Activated naive CD8-positive, alpha-beta T cell treated with anti-CD3 and anti-CD28 coated beads, Interleukin-2, amount 10 ng/mL, durations not matched to agents 7 days and 5 days (primary cell): ENCODE results near the gene NLRC3. TPM values are rescaled to one million over a fixed set of nuclear protein-coding genes. Genes with fewer than 3 reads are reported as not detected.
A peak's percentile ranks its signal among the peaks of the same experiment; 100 is the strongest.
"Not testable (repeated sequence)": the region's sequence is repeated elsewhere in the genome, so short reads cannot be mapped to it uniquely, and the experiment has no call there.

Experiments used
- ATAC-seq: fragments of 150-1000 bp; cut with Tn5 transposase; one replicate; pipeline ENCODE4 v1.10.0; 2021; ENCODE audit warnings: low read depth, moderate library complexity
- POLR2A ChIA-PET: fragments of 350-600 bp; sonication (Branson Sonifier 250); formaldehyde crosslinking; loops from one replicate; lab custom pipeline; 2021; ENCODE audit warnings: antibody characterized with exemption; lab: Charles Lee
- DNase-seq: peaks from one replicate; pipeline ENCODE4 v3.0.0; 2021
- H3K27ac Mint-ChIP-seq: one replicate; pipeline ENCODE4 v1.8.0; 2022; ENCODE audit warnings: mild to moderate bottlenecking, mixed read lengths
- H3K27me3 Mint-ChIP-seq: one replicate; pipeline ENCODE4 v1.8.0; 2022; ENCODE audit warnings: mild to moderate bottlenecking, moderate library complexity, mixed read lengths
- H3K36me3 Mint-ChIP-seq: one replicate; pipeline ENCODE4 v1.8.0; 2021; ENCODE audit warnings: mild to moderate bottlenecking, mixed read lengths
- H3K4me1 Mint-ChIP-seq: one replicate; pipeline ENCODE4 v1.8.0; 2021; ENCODE audit warnings: mixed read lengths
- H3K4me3 Mint-ChIP-seq: one replicate; pipeline ENCODE4 v1.8.0; 2022; ENCODE audit warnings: mild to moderate bottlenecking, moderate library complexity, mixed read lengths
- H3K9me3 Mint-ChIP-seq: one replicate; pipeline ENCODE4 v1.8.0; 2021; ENCODE audit warnings: mixed read lengths
- total RNA-seq, 2 experiments: library from RNA; stranded (reverse); gene quantifications; one replicate each; pipeline ENCODE4 v1.2.3, GENCODE V29; 2021

Gene NLRC3
- total RNA-seq, 2 experiments from 2014 or later = 95.9 to 97.4 TPM

DNA sequence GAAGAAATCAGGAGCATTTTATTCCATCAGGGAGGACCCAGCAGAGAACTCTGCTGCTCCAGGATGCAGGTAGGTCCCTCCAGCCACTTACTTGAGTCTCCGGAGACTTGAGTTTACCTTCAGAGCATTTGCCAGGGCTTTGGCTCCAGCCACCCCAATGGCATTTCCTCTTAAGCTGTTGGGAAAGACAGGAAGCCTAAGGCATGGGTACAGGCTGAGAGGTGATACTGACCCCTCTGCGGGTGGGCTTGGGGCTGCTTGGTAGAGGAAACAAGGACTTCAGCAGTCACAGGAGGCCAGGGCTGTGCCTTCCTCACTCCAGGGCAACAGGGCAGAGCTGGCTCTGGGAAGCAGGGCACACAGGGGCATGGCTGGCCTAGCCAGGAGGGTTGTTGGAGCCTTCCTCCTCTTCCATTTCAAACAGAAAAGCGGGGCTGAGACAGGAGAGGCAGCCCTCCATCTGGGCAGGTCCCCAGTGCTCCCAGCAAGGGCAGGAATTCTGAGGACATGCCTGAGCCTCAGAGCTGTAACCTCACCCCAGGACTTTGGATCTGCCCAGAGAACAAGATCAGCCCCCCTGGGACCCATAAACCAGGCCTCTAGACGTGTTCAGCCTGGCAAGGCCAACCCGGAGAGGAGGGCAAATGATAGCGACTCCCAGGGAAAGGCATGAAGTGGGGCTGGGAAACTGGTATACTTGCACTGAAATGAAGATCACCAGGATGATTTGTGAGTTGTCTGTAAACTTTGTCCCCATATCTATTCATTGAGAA is 34.4 kb downstream of the NLRC3 start:
- POLR2A ChIA-PET = interaction anchor here (0.6 to 0.9 kb wide), 2 partner anchors 69 to 414 kb away, joined by 3 to 4 read pairs; partner anchors contain the start of gene SLX4
- peaks cover 24% of the 10 kb centered on the region for H3K36me3 Mint-ChIP-seq
- no peaks in the 10 kb centered on the region for H3K27me3 Mint-ChIP-seq
- H3K9me3 Mint-ChIP-seq = no peaks in the 10 kb centered on the region
- peaks cover 3% of the 10 kb centered on the region for H3K4me1 Mint-ChIP-seq
- no peak overlapping the region for H3K27ac Mint-ChIP-seq
- no peak overlapping the region for H3K4me3 Mint-ChIP-seq
- DNase-seq (no peak), ATAC-seq (no peak)

- Mint-ChIP-seq H3K36me3 (peaks cover 18% of the 10 kb centered on the region), H3K27me3 (no peaks in the 10 kb centered on the region)
- POLR2A ChIA-PET = interaction anchor here (0.7 kb wide), 1 partner anchor 14 kb away, joined by 5 read pairs; no protein-coding TSS in a partner anchor
Measured at GRCh38 chr16:3541527-3542155, 35.6 kb downstream of the NLRC3 start.

DNA sequence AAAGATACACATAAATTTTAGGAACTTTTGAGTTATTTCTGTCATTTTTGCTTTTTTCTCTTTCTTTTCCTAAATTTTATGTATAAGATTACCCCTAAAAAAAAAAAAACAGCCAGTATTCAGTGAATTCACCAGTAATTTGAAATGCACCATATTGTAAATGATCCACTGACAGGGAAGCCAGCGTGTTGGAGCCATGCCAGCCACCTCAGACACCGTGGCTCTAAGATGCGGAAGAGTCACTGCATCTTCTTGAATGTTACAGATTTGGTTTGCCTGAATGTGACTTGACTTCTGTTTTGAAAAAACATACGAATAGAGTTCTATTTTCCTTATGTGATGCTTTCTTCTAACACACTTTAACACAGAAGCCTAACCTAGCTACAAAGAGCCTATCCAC is 39.0 kb downstream of the NLRC3 start:
- Mint-ChIP-seq H3K4me3 (no peak overlapping the region), H3K36me3 (peaks cover 12% of the 10 kb centered on the region), H3K27ac (no peak overlapping the region), H3K27me3 (no peaks in the 10 kb centered on the region), H3K9me3 (no peaks in the 10 kb centered on the region), H3K4me1 (no peaks in the 10 kb centered on the region)
- DNase-seq = no peak
- ATAC-seq = no peak
- POLR2A ChIA-PET = no interaction called here

More at GRCh38 chr16:3541527-3542155, 35.6 kb downstream of the NLRC3 start:
- H3K27ac Mint-ChIP-seq = no peak overlapping the region
- no peak for ATAC-seq
- H3K9me3 Mint-ChIP-seq = no peaks in the 10 kb centered on the region
- H3K4me3 Mint-ChIP-seq = no peak overlapping the region
- peaks cover 3% of the 10 kb centered on the region for H3K4me1 Mint-ChIP-seq
- DNase-seq = no peak

- H3K9me3 Mint-ChIP-seq = no peaks in the 10 kb centered on the region
- H3K36me3 Mint-ChIP-seq = peaks cover 13% of the 10 kb centered on the region
- no peak overlapping the region for H3K27ac Mint-ChIP-seq
- POLR2A ChIA-PET = interaction anchor here (1.1 to 1.2 kb wide), 2 partner anchors 23 to 43 kb away, joined by 3 read pairs; no protein-coding TSS in a partner anchor
- no peak overlapping the region for H3K4me3 Mint-ChIP-seq
- DNase-seq = no peak
- no peak for ATAC-seq
- no peaks in the 10 kb centered on the region for H3K4me1 Mint-ChIP-seq
- no peaks in the 10 kb centered on the region for H3K27me3 Mint-ChIP-seq
Measured at GRCh38 chr16:3536851-3537250, 40.4 kb downstream of the NLRC3 start.

DNA sequence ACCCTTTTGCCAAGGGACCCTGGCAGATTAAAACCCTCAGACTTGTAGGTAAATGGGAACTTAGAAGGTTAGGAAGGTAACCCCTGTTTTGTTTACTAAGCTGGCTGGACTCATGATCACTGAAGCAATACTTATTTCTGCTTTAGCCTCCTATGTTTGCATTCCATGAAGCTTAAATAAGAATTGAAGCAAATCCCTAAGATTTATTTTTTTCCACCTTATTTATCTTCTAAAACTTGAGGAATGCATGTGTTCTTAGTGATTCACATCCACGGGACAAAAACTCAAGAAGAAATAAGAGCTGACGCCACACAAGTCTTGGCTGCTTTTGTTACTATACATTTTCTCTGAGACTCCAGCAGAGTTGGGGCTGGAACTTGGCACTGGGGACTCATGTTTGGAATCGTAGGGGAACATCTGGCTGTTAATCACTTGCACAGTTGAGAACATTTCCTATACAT is 40.9 kb downstream of the NLRC3 start:
- ATAC-seq (no peak), DNase-seq (no peak)
- POLR2A ChIA-PET = interaction anchor here (1.1 to 1.2 kb wide), 2 partner anchors 22 to 44 kb away, joined by 3 read pairs; no protein-coding TSS in a partner anchor
- H3K9me3 Mint-ChIP-seq = no peaks in the 10 kb centered on the region
- H3K27me3 Mint-ChIP-seq = no peaks in the 10 kb centered on the region
- H3K4me3 Mint-ChIP-seq = no peak overlapping the region
- H3K27ac Mint-ChIP-seq = no peak overlapping the region
- no peaks in the 10 kb centered on the region for H3K4me1 Mint-ChIP-seq
- peaks cover 9% of the 10 kb centered on the region for H3K36me3 Mint-ChIP-seq

- ATAC-seq = no peak
- DNase-seq = no peak
- Mint-ChIP-seq H3K36me3 (peaks cover 5% of the 10 kb centered on the region), H3K27me3 (no peaks in the 10 kb centered on the region), H3K9me3 (no peaks in the 10 kb centered on the region), H3K4me1 (no peaks in the 10 kb centered on the region), H3K27ac (no peak overlapping the region), H3K4me3 (no peak overlapping the region)
- POLR2A ChIA-PET = interaction anchor here (0.8 to 1.2 kb wide), 2 partner anchors 42 to 299 kb away, joined by 3 to 4 read pairs; partner anchors contain the start of gene ZNF200
Measured at GRCh38 chr16:3534126-3534525, 43.1 kb downstream of the NLRC3 start.

DNA sequence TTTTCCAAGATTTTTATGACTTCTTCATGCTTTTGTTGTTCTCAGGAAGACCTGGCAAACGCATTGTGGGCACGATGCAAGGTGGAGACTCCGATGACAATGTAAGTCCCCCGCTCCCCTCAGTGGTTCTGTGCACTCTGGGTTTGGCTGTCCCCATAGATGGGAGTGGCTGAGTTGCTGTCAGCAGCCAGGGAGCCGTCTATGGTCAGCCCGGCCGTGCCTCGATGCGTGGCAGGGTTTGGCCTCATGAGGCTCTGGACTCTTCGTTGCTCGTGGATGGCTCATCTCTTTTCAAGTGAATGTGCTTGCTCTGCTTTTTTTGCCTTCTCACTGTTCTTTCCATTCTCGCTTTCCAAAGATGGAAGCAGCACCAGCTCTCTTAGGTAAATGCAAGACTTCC is 44.5 kb downstream of the NLRC3 start:
- DNase-seq (no peak), ATAC-seq (no peak)
- Mint-ChIP-seq H3K27me3 (no peaks in the 10 kb centered on the region), H3K4me1 (peaks cover 3% of the 10 kb centered on the region), H3K36me3 (peaks cover 11% of the 10 kb centered on the region), H3K27ac (no peak overlapping the region), H3K9me3 (no peaks in the 10 kb centered on the region), H3K4me3 (no peak overlapping the region)
- POLR2A ChIA-PET = no interaction called here

GRCh38 chr16:3530371-3530914 is 46.8 kb downstream of the NLRC3 start:
- ATAC-seq (peak; percentile 23), DNase-seq (no peak)
- H3K36me3 Mint-ChIP-seq = peaks cover 12% of the 10 kb centered on the region
- no peak overlapping the region for H3K4me3 Mint-ChIP-seq
- no peaks in the 10 kb centered on the region for H3K9me3 Mint-ChIP-seq
- peaks cover 3% of the 10 kb centered on the region for H3K4me1 Mint-ChIP-seq
- no peak overlapping the region for H3K27ac Mint-ChIP-seq
- H3K27me3 Mint-ChIP-seq = no peaks in the 10 kb centered on the region
- POLR2A ChIA-PET = no interaction called here

GRCh38 chr16:3529175-3529574 is 48.0 kb downstream of the NLRC3 start:
- Mint-ChIP-seq H3K27ac (no peak overlapping the region), H3K4me3 (no peak overlapping the region), H3K36me3 (peaks cover 16% of the 10 kb centered on the region), H3K4me1 (peaks cover 3% of the 10 kb centered on the region), H3K9me3 (no peaks in the 10 kb centered on the region), H3K27me3 (no peaks in the 10 kb centered on the region)
- DNase-seq = no peak
- POLR2A ChIA-PET = no interaction called here
- no peak for ATAC-seq

- no peak for ATAC-seq
- H3K27ac Mint-ChIP-seq = peak overlapping the region; percentile 22
Measured at GRCh38 chr16:3528406-3528805, 48.8 kb downstream of the NLRC3 start.

DNA sequence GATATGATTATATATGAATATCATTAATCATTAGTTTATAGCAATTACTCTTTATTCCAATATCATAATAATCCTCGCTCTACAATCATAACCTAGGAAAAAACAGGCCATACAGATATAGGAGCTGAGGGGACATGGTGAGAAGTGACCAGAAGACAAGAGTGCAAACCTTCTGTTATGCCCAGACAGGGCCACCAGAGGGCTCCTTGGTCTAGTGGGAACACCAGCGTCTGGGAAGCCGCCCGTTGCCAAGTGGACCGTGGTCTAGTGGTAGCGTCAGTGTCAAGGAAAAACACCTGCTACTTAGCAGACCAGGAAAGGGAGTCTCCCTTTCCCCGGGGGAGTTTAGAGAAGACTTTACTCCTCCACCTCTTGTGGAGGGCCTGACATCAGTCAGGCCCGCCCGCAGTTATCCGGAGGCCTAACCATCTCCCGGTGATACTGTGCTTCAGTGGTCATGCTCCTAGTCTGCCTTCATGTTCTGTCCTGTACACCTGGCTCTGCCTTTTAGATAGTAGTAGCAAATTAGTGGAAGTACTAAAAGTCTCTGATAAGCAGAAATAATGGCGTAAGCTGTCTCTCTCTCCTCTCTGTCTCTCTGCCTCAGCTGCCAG is 49.9 kb downstream of the NLRC3 start:
- ATAC-seq, H3K4me1 Mint-ChIP-seq, POLR2A ChIA-PET, H3K4me3 Mint-ChIP-seq, H3K9me3 Mint-ChIP-seq, H3K27ac Mint-ChIP-seq, H3K27me3 Mint-ChIP-seq: not testable (repeated sequence)
- peaks cover 13% of the 10 kb centered on the region for H3K36me3 Mint-ChIP-seq
- peak; percentile 57 for DNase-seq

More at GRCh38 chr16:3528406-3528805, 48.8 kb downstream of the NLRC3 start:
- DNase-seq = no peak
- no peaks in the 10 kb centered on the region for H3K9me3 Mint-ChIP-seq
- POLR2A ChIA-PET = no interaction called here
- no peaks in the 10 kb centered on the region for H3K27me3 Mint-ChIP-seq
- H3K4me1 Mint-ChIP-seq = peaks cover 3% of the 10 kb centered on the region
- peaks cover 15% of the 10 kb centered on the region for H3K36me3 Mint-ChIP-seq
- no peak overlapping the region for H3K4me3 Mint-ChIP-seq

DNA sequence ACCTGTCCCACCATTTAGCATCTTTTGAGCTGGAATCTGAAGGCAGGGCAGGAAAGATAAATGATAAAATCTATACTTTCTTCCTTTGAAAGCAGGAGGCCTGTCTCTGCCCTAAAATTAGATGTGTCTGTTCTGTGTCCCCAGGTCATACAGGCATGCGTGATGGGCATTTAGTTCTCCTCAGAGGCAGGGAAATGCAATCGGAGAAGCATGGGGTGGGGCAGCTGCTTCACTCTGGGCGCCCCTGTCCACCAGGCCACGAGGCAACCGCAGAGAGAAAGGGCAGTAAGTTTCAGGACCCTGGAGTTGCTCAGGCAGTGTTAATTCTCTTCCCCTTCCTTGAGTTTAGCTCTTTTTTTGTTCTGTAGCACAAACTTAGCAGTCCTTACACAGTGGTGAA is 51.3 kb downstream of the NLRC3 start:
- POLR2A ChIA-PET = interaction anchor here (1.1 to 1.3 kb wide), 2 partner anchors 86 to 243 kb away, joined by 3 read pairs; partner anchors contain the start of genes SLX4 and ZNF263
- Mint-ChIP-seq H3K4me1 (peaks cover 3% of the 10 kb centered on the region), H3K27ac (no peak overlapping the region), H3K36me3 (peaks cover 14% of the 10 kb centered on the region), H3K4me3 (no peak overlapping the region), H3K27me3 (no peaks in the 10 kb centered on the region), H3K9me3 (no peaks in the 10 kb centered on the region)
- DNase-seq (no peak), ATAC-seq (no peak)

DNA sequence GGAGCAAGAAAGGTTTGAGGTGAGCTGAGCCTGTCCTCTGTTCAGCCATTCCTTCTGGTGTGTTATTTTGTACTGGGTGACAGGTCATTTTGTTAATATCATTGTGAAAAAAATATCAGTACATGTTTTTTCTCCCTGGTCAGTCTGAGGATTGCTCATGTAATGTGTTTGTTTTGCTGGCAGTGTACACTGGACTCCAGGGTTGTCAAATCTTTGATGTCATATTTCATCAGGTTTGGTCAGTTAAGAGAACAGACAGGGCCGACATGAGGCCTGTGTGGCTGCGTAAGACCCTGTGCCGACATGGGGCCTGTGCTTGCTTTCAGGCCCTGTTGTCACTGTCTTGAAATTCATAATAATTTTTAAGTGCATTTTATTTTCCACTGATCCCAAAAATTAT is 53.9 kb downstream of the NLRC3 start:
- POLR2A ChIA-PET = no interaction called here
- Mint-ChIP-seq H3K4me3 (no peak overlapping the region), H3K27ac (no peak overlapping the region)

More for the DNA sequence above, 53.9 kb downstream of the NLRC3 start:
- ATAC-seq (no peak), DNase-seq (no peak)
- Mint-ChIP-seq H3K36me3 (peaks cover 18% of the 10 kb centered on the region), H3K9me3 (no peaks in the 10 kb centered on the region), H3K27me3 (no peaks in the 10 kb centered on the region), H3K4me1 (peaks cover 8% of the 10 kb centered on the region)
